CD14-positive monocyte (primary cell): ENCODE results near the gene POR. TPM values are rescaled to one million over a fixed set of nuclear protein-coding genes. Genes with fewer than 3 reads are reported as not detected.

Experiments used
- DNase-seq, 3 donors: peaks; one replicate each; pipeline ENCODE4 v3.0.0-alpha.2; 2011 to 2022
- H2AFZ ChIP-seq: 2 replicates; pipeline ENCODE4 v1.6.0; 2012; ENCODE audit warnings: mild to moderate bottlenecking, low read depth, low read length, inconsistent platforms; ENCODE audit not compliant: insufficient read depth, poor library complexity, severe bottlenecking
- H3K27ac ChIP-seq, 2 donors: 1 replicate in 1 of 2; 2 replicates in 1 of 2; pipeline ENCODE4 v1.5.1; 2012 to 2013; ENCODE audit warnings: low read length in 2 of 2, control low read depth in 1 of 2, inconsistent platforms in 1 of 2, low read depth in 1 of 2, mild to moderate bottlenecking in 1 of 2
- H3K27me3 ChIP-seq, 2 donors: one replicate each; pipeline versions ENCODE4 v1.6.0 to v1.6.1; 2011 to 2013; ENCODE audit warnings: low read length in 2 of 2; ENCODE audit not compliant: control insufficient read depth in 2 of 2, insufficient read depth in 2 of 2
- H3K36me3 ChIP-seq, 2 donors: replicated peaks in 1 of 2; 1 replicate in 1 of 2; 2 replicates in 1 of 2; pipeline versions ENCODE4 v1.5.1 to v1.6.1; 2012 to 2013; ENCODE audit warnings: low read length in 2 of 2, control low read depth in 1 of 2, inconsistent platforms in 1 of 2, mild to moderate bottlenecking in 1 of 2; ENCODE audit not compliant: insufficient read depth in 2 of 2, control insufficient read depth in 1 of 2
- H3K4me1 ChIP-seq, 2 donors: 1 replicate in 1 of 2; 2 replicates in 1 of 2; pipeline versions ENCODE4 v1.5.1 to v1.6.1; 2012 to 2013; ENCODE audit warnings: low read length in 2 of 2, control low read depth in 1 of 2, inconsistent platforms in 1 of 2, mild to moderate bottlenecking in 1 of 2, moderate library complexity in 1 of 2; ENCODE audit not compliant: insufficient read depth in 2 of 2, control insufficient read depth in 1 of 2
- H3K4me2 ChIP-seq: replicated peaks from 2 replicates; pipeline ENCODE3; 2012; ENCODE audit warnings: low read length, moderate library complexity, mild to moderate bottlenecking; ENCODE audit not compliant: poor library complexity, severe bottlenecking; ENCODE audit errors: extremely low read depth
- H3K4me3 ChIP-seq, 3 experiments: fragments of 200-600 bp in 1 of 3; sonication (generic) in 1 of 3; replicated peaks in 1 of 3; 1 replicate in 2 of 3; 2 replicates in 1 of 3; pipeline ENCODE4 v1.5.1; 2011 to 2013; ENCODE audit warnings: low read length in 3 of 3, mild to moderate bottlenecking in 3 of 3, control low read depth in 2 of 3, low read depth in 2 of 3, inconsistent platforms in 1 of 3, moderate library complexity in 1 of 3
- H3K79me2 ChIP-seq: 2 replicates; pipeline ENCODE4 v1.6.0; 2012; ENCODE audit warnings: mild to moderate bottlenecking, control low read depth, inconsistent platforms, low read length, moderate library complexity; ENCODE audit not compliant: insufficient read depth
- H3K9ac ChIP-seq: 2 replicates; pipeline ENCODE4 v1.6.0; 2017; ENCODE audit warnings: low read length, mild to moderate bottlenecking; ENCODE audit not compliant: insufficient read depth, poor library complexity, severe bottlenecking
- H3K9me3 ChIP-seq, 2 donors: replicated peaks in 1 of 2; 1 replicate in 1 of 2; 2 replicates in 1 of 2; pipeline versions ENCODE4 v1.5.1 to v1.6.1; 2012 to 2013; ENCODE audit warnings: low read length in 2 of 2, control low read depth in 1 of 2; ENCODE audit not compliant: control insufficient read depth in 1 of 2, insufficient read depth in 1 of 2
- H4K20me1 ChIP-seq: 2 replicates; pipeline ENCODE4 v1.6.0; 2012; ENCODE audit warnings: mild to moderate bottlenecking, low read length, control low read depth, moderate library complexity; ENCODE audit not compliant: insufficient read depth
- H3K27ac Mint-ChIP-seq, 7 donors: one replicate each; pipeline ENCODE4 v1.8.0; 2020; ENCODE audit warnings: mild to moderate bottlenecking in 7 of 7, mixed read lengths in 7 of 7, moderate library complexity in 6 of 7, inconsistent platforms in 2 of 7
- H3K27me3 Mint-ChIP-seq, 3 donors: one replicate each; pipeline ENCODE4 v1.8.0; 2021 to 2022; ENCODE audit warnings: low read depth in 3 of 3, mild to moderate bottlenecking in 3 of 3, mixed read lengths in 3 of 3, moderate library complexity in 3 of 3, inconsistent platforms in 1 of 3
- H3K36me3 Mint-ChIP-seq, 2 donors: one replicate each; pipeline ENCODE4 v1.8.0; 2020; ENCODE audit warnings: mixed read lengths in 2 of 2, inconsistent platforms in 1 of 2, mild to moderate bottlenecking in 1 of 2
- H3K4me1 Mint-ChIP-seq: one replicate; pipeline ENCODE4 v1.8.0; 2020; ENCODE audit warnings: mild to moderate bottlenecking, mixed read lengths
- H3K4me3 Mint-ChIP-seq, 2 donors: one replicate each; pipeline ENCODE4 v1.8.0; 2020; ENCODE audit warnings: mild to moderate bottlenecking in 2 of 2, mixed read lengths in 2 of 2, moderate library complexity in 1 of 2
- H3K9me3 Mint-ChIP-seq, 7 donors: one replicate each; pipeline ENCODE4 v1.8.0; 2020 to 2022; ENCODE audit warnings: mixed read lengths in 7 of 7, mild to moderate bottlenecking in 6 of 7, moderate library complexity in 6 of 7, inconsistent platforms in 2 of 7
- WGBS: methylation state at CpG from one replicate; pipeline ENCODE4 v1.1.5; 2013; ENCODE audit warnings: missing lambda C conversion rate; ENCODE audit not compliant: insufficient coverage; 5-methylcytosine and 5-hydroxymethylcytosine counted together
- intact Hi-C, 2 donors: fragments of 100-400 bp; cut with micrococcal nuclease; formaldehyde crosslinking; loops; one replicate each; pipeline versions ENCODE4 v1.15.0 to v1.15.1; 2023
- polyA plus RNA-seq, 3 donors: library from polyadenylated mRNA; depleted of rRNA in 1 of 3; unstranded in 2 of 3; stranded (reverse) in 1 of 3; fragments of 300-500 nt in 2 of 3; fragments of >200 nt in 1 of 3; fragmentation: Illumina TruSeq in 2 of 3; gene quantifications; 1 replicate in 2 of 3; 2 replicates in 1 of 3; pipeline ENCODE4 v1.2.3, GENCODE V29; 2012 to 2021
- TF ChIP-seq, protein P1 (sequence below): fragments of 200-600 bp; IDR thresholded peaks from one replicate; pipeline ENCODE4 v1.8.0; 2022; ENCODE audit warnings: antibody characterized with exemption, mild to moderate bottlenecking

POR gene
- polyA plus RNA-seq, 3 donors: 90.5 to 102 (median 98.1) TPM

GRCh38 chr7:75967487-75967997, 52.6 kb downstream of the POR start:
- H4K20me1 ChIP-seq: peaks cover 68% of the 10 kb centered on the region
- TF ChIP-seq, protein P1, sequence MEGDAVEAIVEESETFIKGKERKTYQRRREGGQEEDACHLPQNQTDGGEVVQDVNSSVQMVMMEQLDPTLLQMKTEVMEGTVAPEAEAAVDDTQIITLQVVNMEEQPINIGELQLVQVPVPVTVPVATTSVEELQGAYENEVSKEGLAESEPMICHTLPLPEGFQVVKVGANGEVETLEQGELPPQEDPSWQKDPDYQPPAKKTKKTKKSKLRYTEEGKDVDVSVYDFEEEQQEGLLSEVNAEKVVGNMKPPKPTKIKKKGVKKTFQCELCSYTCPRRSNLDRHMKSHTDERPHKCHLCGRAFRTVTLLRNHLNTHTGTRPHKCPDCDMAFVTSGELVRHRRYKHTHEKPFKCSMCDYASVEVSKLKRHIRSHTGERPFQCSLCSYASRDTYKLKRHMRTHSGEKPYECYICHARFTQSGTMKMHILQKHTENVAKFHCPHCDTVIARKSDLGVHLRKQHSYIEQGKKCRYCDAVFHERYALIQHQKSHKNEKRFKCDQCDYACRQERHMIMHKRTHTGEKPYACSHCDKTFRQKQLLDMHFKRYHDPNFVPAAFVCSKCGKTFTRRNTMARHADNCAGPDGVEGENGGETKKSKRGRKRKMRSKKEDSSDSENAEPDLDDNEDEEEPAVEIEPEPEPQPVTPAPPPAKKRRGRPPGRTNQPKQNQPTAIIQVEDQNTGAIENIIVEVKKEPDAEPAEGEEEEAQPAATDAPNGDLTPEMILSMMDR: no peak
- Mint-ChIP-seq H3K27me3 (peaks cover 0 to 4% (median 2%) of the 10 kb centered on the region in 3 donors), H3K36me3 (peaks cover 53 to 67% of the 10 kb centered on the region in 2 donors), H3K27ac (peak overlapping the region in 6 of 7 donors; percentile 27 to 62 (median 50)), H3K4me1 (peaks cover 42% of the 10 kb centered on the region), H3K4me3 (peak overlapping the region; percentile 62 to 77), H3K9me3 (peaks cover 0 to 1% (median 0%) of the 10 kb centered on the region in 7 donors)
- no peaks in the 10 kb centered on the region for H3K27me3 ChIP-seq
- peak overlapping the region; percentile 72 for H3K4me2 ChIP-seq
- H3K36me3 ChIP-seq: peaks cover 16 to 44% of the 10 kb centered on the region in 2 donors
- intact Hi-C loops: no loop called here
- H3K9me3 ChIP-seq: no peaks in the 10 kb centered on the region
- 22% methylated on average over 12 of the region's 13 CpGs for WGBS
- H3K4me1 ChIP-seq: peaks cover 31 to 32% of the 10 kb centered on the region in 2 donors
- H2AFZ ChIP-seq: no peak overlapping the region
- peak overlapping the region in 1 of 2 donors; percentile 36 for H3K27ac ChIP-seq
- H3K4me3 ChIP-seq: peak overlapping the region in 1 of 3 experiments; percentile 61
- H3K9ac ChIP-seq: no peak overlapping the region
- peak; percentile 38 to 62 (median 46) for DNase-seq
- no peaks in the 10 kb centered on the region for H3K79me2 ChIP-seq

- H3K4me1 Mint-ChIP-seq: peaks cover 40% of the 10 kb centered on the region
- Histone ChIP-seq H3K4me3 (peak overlapping the region in 1 of 3 experiments; percentile 61), H3K79me2 (no peaks in the 10 kb centered on the region), H4K20me1 (peaks cover 64% of the 10 kb centered on the region), H3K4me1 (peaks cover 33 to 35% of the 10 kb centered on the region in 2 donors), H3K27me3 (no peaks in the 10 kb centered on the region), H3K9ac (no peak overlapping the region), H3K9me3 (no peaks in the 10 kb centered on the region), H3K36me3 (peaks cover 17 to 40% of the 10 kb centered on the region in 2 donors), H2AFZ (no peak overlapping the region), H3K27ac (no peak overlapping the region), H3K4me2 (peak overlapping the region; percentile 72)
- peak overlapping the region in 1 of 7 donors; percentile 61 for H3K27ac Mint-ChIP-seq
- H3K4me3 Mint-ChIP-seq: no peak overlapping the region
- peaks cover 0 to 4% (median 2%) of the 10 kb centered on the region in 3 donors for H3K27me3 Mint-ChIP-seq
- intact Hi-C loops: no loop called here
- DNase-seq: no peak
- peaks cover 0 to 1% (median 0%) of the 10 kb centered on the region in 7 donors for H3K9me3 Mint-ChIP-seq
- 85% methylated on average over 10 of the region's 10 CpGs for WGBS
- peaks cover 52 to 67% of the 10 kb centered on the region in 2 donors for H3K36me3 Mint-ChIP-seq
- TF ChIP-seq, protein P1: no peak
These were observed 53.1 kb downstream of the POR start for GRCh38 chr7:75968012-75968411.
